Heart right ventricle (tissue), 16 donors: ENCODE results near the gene BST2. TPM values are rescaled to one million over a fixed set of nuclear protein-coding genes. Genes with fewer than 3 reads are reported as not detected.
A peak's percentile ranks its signal among the peaks of the same experiment; 100 is the strongest.

Source experiments
- ATAC-seq, 8 donors: fragments of 200-7000 bp; cut with Tn5 transposase; one replicate each; pipeline ENCODE4 v1.9.1; 2020; ENCODE audit warnings: mild to moderate bottlenecking in 8 of 8, moderate library complexity in 8 of 8, moderate number of reproducible peaks in 1 of 8
- DNase-seq, 2 donors: peaks; one replicate each; pipeline ENCODE4 v3.0.0-alpha.2; 2020
- H3K27ac ChIP-seq, 10 donors: fragments of 200-600 bp; sonication (generic) in 2 of 10; one replicate each; pipeline versions ENCODE4 v1.5.0 to v1.8.0; 2020 to 2022; ENCODE audit warnings: mild to moderate bottlenecking in 3 of 10
- H3K27me3 ChIP-seq, 7 donors: fragments of 200-600 bp; one replicate each; pipeline ENCODE4 v1.8.0; 2021 to 2022; ENCODE audit warnings: mild to moderate bottlenecking in 2 of 7
- H3K36me3 ChIP-seq, 9 donors: fragments of 200-600 bp; sonication (generic) in 1 of 9; one replicate each; pipeline versions ENCODE4 v1.5.0 to v1.8.0; 2020 to 2022; ENCODE audit warnings: mild to moderate bottlenecking in 2 of 9
- H3K4me1 ChIP-seq, 9 donors: fragments of 200-600 bp; sonication (generic) in 1 of 9; one replicate each; pipeline versions ENCODE4 v1.5.0 to v1.8.0; 2020 to 2022; ENCODE audit warnings: mild to moderate bottlenecking in 4 of 9
- H3K4me3 ChIP-seq, 10 donors: fragments of 200-600 bp; sonication (generic) in 2 of 10; one replicate each; pipeline versions ENCODE4 v1.5.0 to v1.8.0; 2020 to 2022; ENCODE audit warnings: mild to moderate bottlenecking in 7 of 10, moderate library complexity in 2 of 10
- H3K9me3 ChIP-seq, 11 donors: fragments of 200-600 bp in 10 of 11; sonication (generic) in 2 of 11; one replicate each; pipeline versions ENCODE4 v1.5.0 to v1.8.0; 2013 to 2022; ENCODE audit warnings: mild to moderate bottlenecking in 2 of 11, control low read depth in 1 of 11, moderate library complexity in 1 of 11
- CTCF ChIP-seq, 9 donors: fragments of 200-600 bp; sonication (generic) in 2 of 9; IDR thresholded peaks; one replicate each; pipeline versions ENCODE4 v1.5.0 to v1.8.0; 2021 to 2022; ENCODE audit warnings: antibody characterized with exemption in 9 of 9, mild to moderate bottlenecking in 5 of 9, moderate library complexity in 1 of 9
- WGBS, 2 donors: extraction: QIAGEN DNeasy Blood & Tissue Kit; methylation state at CpG; one replicate each; pipeline ENCODE4 v1.1.7; 2013; ENCODE audit warnings: inconsistent platforms in 1 of 2; 5-methylcytosine and 5-hydroxymethylcytosine counted together
- intact Hi-C, 10 donors: fragments of 100-400 bp; cut with DNase I; formaldehyde crosslinking; loops; one replicate each; pipeline versions ENCODE4 v1.11.1 to v1.14.2; 2022
- polyA plus RNA-seq, 2 donors: library from polyadenylated mRNA; stranded (reverse); fragments of 200-250 nt; gene quantifications; one replicate each; pipeline ENCODE4 v1.2.3, GENCODE V29; 2013
- total RNA-seq, 10 donors: library from RNA; stranded (reverse); fragmentation: NEBNext Ultra II Directional in 3 of 10; extraction: Animal tissue kit (Norgen Biotek cat#: 25700) in 3 of 10; gene quantifications; one replicate each; pipeline versions ENCODE4 v1.2.1 to v1.2.4, GENCODE V29; 2021 to 2023
- donor health status: Arrhythmogenic right ventricular cardiomyopathy.
- donor health status: ischemic (EF 13 %, LVEDD 7.1; RV severe dilation, severe dysfunction).
- donor health status: healthy with polysubstance abuse.
- donor health status: DM: no; HTN: yes; CAD: no.
- donor health status: DM: no; HTN: no; CAD: no.
- donor health status: ischemic (EF 25% LVEDD 6.9; RV normal size, moderate dysfunction).
- donor health status: ischemic (EF 25% LVEDD 5.7; RV mildly dilated, moderate dysfunction).
- donor health status: healthy.
- donor health status: DM: yes; HTN: yes; CAD: no.
- donor health status: Ischemic cardiomyopathy.
- donor health status: ischemic (EF 35%, LVEDD 5.7; RV mildly dilated, moderate dysfunction).
- donor health status: nonischemic (EF 11% LVEDD 7.7; RV severe dilation, severe dysfunction).
- donor health status: DM: yes; HTN: yes; CAD: no.
- donor health status: PGD.
- donor health status: ischemic (EF 29% LVEDD 5.4; RV normal size, mild dysfunction).
- donor health status: nonischemic (EF 23%, LVEDD 6.1; RV moderate dilation, normal function).

Gene BST2
- total and polyA plus RNA-seq, 12 donors, result 22.7 to 75.4 (median 37.7) TPM

DNA sequence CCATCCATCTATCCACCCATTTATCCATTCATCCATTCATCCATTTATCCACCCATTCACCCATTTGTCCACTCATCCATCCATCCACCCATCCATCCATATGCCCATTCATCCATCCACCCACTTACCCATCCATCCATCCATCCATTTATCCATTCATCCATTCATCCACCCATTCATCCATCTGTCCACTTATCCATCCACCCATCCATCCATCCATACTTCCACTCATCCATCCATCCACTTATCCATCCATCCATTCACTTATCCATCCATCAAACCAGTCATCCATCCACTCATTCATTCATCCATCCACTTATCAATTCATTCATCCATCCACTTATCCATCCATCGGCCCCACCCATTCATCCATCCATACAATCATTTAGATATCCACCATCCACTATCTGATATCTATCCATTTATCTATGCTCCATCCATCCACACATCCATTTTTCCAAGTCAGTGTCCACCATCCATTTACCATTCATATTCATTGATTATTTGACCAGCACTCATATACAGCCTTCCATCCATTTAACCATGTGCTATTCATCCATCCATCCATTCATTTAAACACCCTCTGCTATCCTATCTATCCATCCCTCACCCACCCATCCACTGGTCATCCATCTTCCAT is 40.2 kb upstream of the BST2 start:
- intact Hi-C loops, result loop anchor here in 1 of 10 donors (5.0 kb wide), 1 partner anchor 48 kb away; no protein-coding TSS in a partner anchor

DNA sequence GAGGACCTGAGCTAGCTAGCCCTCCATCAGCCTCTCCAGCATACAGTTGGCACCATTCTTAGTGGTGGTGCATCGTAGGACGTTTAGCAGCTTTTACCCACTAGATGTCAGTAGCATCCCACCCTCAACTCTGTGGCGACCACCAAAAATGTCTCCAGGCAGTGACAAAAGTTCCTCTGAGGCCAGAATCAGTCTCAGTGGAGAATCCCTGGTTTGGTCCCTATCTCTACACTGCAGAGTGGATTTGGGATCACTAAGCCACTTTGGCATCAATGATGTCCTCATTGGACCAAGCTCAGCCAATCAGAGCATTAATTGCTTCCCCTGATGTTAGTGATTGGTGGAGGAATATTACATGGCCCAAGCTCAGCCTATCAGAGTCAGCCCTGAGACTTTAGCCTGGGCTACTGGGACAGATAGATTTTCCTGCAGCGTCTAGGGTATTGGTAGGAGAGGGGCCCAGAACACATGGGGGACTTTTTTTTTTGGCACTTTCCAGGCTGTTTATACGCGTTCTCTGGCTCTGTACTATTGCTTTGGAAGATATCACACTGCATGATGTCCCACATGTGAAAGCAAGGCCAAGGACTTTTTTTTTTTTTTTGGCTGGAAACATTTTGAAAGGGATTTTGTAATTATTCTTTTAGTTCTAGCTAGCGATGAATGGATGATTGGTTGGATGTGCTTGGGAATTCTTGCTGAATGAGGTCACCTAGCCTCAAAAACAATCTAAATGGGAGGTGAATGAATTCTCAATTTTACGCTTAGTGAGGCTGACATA is 36.0 kb upstream of the BST2 start:
- intact Hi-C loops, result no loop called here
- ATAC-seq (peak in 6 of 8 donors; percentile 42 to 67 (median 54)), DNase-seq (no peak)
- Histone ChIP-seq H3K4me1 (no peaks in the 10 kb centered on the region), H3K9me3 (peaks cover 0 to 8% (median 0%) of the 10 kb centered on the region in 11 donors), H3K4me3 (no peak overlapping the region), H3K27me3 (no peaks in the 10 kb centered on the region), H3K27ac (no peak overlapping the region), H3K36me3 (no peaks in the 10 kb centered on the region)
- WGBS, 2 donors, result 52 to 59% methylated on average over 8 of the region's 8 CpGs
- TF ChIP-seq CTCF (IDR thresholded peaks at IDR 0.05), result peak in 7 of 9 donors; percentile 28 to 59 (median 43)

More for the DNA sequence above, 40.2 kb upstream of the BST2 start:
- WGBS, 2 donors, result 95 to 99% methylated on average over 1 of the region's 1 CpG
- Histone ChIP-seq H3K4me3 (no peak overlapping the region), H3K9me3 (peaks cover 0 to 8% (median 0%) of the 10 kb centered on the region in 11 donors), H3K4me1 (peaks cover 0 to 8% (median 7%) of the 10 kb centered on the region in 9 donors), H3K27ac (no peak overlapping the region), H3K27me3 (peaks cover 0 to 34% (median 0%) of the 10 kb centered on the region in 7 donors), H3K36me3 (no peaks in the 10 kb centered on the region)
- TF ChIP-seq CTCF (IDR thresholded peaks at IDR 0.05), result no peak
- ATAC-seq, result no peak
- DNase-seq, result no peak

- Histone ChIP-seq H3K27ac (no peak overlapping the region), H3K9me3 (peaks cover 0 to 12% (median 0%) of the 10 kb centered on the region in 11 donors), H3K4me1 (no peaks in the 10 kb centered on the region), H3K27me3 (no peaks in the 10 kb centered on the region), H3K36me3 (peaks cover 0 to 8% (median 0%) of the 10 kb centered on the region in 9 donors), H3K4me3 (no peak overlapping the region)
- DNase-seq (no peak), ATAC-seq (no peak)
- no peak for TF ChIP-seq CTCF (IDR thresholded peaks at IDR 0.05)
- WGBS, 2 donors, result 85 to 86% methylated on average over 7 of the region's 7 CpGs
- intact Hi-C loops, result no loop called here
Measured at GRCh38 chr19:17436874-17437267, 31.4 kb upstream of the BST2 start.

DNA sequence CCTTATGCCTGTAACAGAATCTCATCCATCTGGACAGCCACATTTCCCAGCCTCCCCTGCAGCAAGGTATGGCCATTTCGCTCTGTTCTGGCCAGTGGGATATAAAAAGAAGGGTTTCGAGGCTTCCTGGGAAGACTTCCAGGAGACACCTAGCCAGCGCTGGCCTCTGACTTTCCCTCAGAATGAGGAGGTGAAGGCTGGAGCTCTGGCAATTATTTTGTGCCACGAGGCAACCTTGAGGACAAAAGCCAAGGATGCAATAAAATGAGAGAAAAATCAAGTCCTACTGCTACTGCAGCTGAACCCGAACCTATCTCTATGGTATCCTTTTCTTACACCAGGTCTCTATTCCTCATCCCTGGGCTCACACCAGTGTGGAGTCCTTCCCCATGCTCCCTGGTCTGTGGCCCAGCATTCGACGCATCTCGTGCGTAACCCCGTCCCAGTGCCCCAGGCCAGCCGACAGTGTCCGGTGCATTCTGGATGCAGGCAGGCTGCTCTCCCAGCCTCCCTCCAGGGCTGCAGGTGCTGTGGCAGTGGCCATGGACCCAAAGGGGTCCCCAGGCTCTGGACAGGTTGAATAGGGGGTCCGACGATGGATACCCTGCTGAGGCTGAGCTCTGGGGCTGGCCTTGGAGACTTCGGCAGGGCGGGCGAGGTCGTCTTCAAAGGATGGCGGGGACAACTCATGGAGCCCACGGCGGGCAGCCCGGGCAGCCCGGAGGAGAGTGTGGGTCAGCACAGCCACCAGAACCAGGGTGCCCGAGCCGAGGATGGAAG is 30.9 kb upstream of the BST2 start:
- intact Hi-C loops, result no loop called here
- peaks cover 0 to 7% (median 0%) of the 10 kb centered on the region in 11 donors for H3K9me3 ChIP-seq

More for the DNA sequence above, 30.9 kb upstream of the BST2 start:
- Histone ChIP-seq H3K27me3 (no peaks in the 10 kb centered on the region), H3K4me1 (no peaks in the 10 kb centered on the region), H3K4me3 (no peak overlapping the region), H3K36me3 (peaks cover 0 to 8% (median 0%) of the 10 kb centered on the region in 9 donors), H3K27ac (no peak overlapping the region)
- 95 to 98% methylated on average over 25 of the region's 25 CpGs for WGBS, 2 donors
- no peak for ATAC-seq
- no peak for DNase-seq
- TF ChIP-seq CTCF (IDR thresholded peaks at IDR 0.05), result no peak
